ENCODE results near the gene SACS.
"Not testable (repeated sequence)": the region's sequence is repeated elsewhere in the genome, so short reads cannot be mapped to it uniquely, and the experiment has no call there.

SACS gene

DNA sequence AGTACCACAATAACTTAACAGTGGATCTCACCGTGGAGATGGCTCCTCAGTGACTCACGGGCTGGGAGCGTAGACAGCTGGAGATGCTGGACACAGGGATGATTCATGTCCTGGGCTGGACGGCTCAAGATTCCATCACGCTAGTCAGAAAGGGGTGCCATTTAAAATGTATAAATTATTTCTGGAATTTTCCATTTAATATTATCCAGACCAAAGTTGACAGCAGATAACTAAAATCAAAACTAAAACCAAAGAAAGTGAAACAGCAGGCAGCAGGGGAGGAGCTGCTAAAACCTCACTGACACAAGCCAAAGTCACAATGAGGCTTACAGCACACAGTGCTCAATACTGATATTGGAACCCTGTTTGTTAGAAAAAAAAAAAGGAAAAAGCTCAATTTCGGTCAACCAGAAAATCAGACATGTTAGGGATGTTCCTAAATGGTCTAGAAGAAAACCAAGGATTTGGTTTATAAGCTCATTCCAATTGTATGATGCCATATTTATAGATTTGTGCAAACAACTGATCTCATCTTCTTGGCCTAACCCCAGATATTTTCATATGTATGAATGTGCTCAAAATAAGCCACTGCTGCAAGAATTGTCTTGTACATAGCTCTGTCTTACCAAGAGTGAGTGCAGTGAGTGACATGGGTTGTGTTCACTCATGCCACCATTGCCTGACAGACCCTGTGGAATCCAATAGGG is 111.8 kb downstream of the SACS start:
- H3K27me3 ChIP-seq (ENCODE audit: control insufficient read depth, low read length) = 0 out of 2 replicates have a peak, but pooled peaks cover 3% of the 10 kb centered on the region
- no peaks in the 10 kb centered on the region for H3F3A ChIP-seq (ENCODE audit: control insufficient read depth, insufficient read depth)
- H3K36me3 ChIP-seq (ENCODE audit: control insufficient read depth, low read length) = no peaks in the 10 kb centered on the region
- no peaks in the 10 kb centered on the region for H3K9me3 ChIP-seq (ENCODE audit: control insufficient read depth, insufficient read depth, low read length)
- H3K27ac ChIP-seq (ENCODE audit: low read depth, low read length) = no peak overlapping the region
- H4K20me1 ChIP-seq (ENCODE audit: control insufficient read depth, insufficient read depth, low read depth, low read length) = no peaks in the 10 kb centered on the region
- no peaks in the 10 kb centered on the region for H3K79me2 ChIP-seq (ENCODE audit: control insufficient read depth, low read length)
- no peak overlapping the region for H3K4me2 ChIP-seq (ENCODE audit: low read length)
- no peaks in the 10 kb centered on the region for H3K4me1 ChIP-seq (ENCODE audit: control insufficient read depth, low read length)
- TF ChIP-seq, protein P1, sequence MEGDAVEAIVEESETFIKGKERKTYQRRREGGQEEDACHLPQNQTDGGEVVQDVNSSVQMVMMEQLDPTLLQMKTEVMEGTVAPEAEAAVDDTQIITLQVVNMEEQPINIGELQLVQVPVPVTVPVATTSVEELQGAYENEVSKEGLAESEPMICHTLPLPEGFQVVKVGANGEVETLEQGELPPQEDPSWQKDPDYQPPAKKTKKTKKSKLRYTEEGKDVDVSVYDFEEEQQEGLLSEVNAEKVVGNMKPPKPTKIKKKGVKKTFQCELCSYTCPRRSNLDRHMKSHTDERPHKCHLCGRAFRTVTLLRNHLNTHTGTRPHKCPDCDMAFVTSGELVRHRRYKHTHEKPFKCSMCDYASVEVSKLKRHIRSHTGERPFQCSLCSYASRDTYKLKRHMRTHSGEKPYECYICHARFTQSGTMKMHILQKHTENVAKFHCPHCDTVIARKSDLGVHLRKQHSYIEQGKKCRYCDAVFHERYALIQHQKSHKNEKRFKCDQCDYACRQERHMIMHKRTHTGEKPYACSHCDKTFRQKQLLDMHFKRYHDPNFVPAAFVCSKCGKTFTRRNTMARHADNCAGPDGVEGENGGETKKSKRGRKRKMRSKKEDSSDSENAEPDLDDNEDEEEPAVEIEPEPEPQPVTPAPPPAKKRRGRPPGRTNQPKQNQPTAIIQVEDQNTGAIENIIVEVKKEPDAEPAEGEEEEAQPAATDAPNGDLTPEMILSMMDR (IDR thresholded peaks at IDR 0.05; ENCODE audit: low read depth, low read length, poor library complexity, severe bottlenecking) = no peak
- H3K4me3 ChIP-seq (ENCODE audit: low read length) = no peak overlapping the region
- no peaks in the 10 kb centered on the region for H3K9me2 ChIP-seq (replicated peaks; ENCODE audit: control insufficient read depth, low read length)

DNA sequence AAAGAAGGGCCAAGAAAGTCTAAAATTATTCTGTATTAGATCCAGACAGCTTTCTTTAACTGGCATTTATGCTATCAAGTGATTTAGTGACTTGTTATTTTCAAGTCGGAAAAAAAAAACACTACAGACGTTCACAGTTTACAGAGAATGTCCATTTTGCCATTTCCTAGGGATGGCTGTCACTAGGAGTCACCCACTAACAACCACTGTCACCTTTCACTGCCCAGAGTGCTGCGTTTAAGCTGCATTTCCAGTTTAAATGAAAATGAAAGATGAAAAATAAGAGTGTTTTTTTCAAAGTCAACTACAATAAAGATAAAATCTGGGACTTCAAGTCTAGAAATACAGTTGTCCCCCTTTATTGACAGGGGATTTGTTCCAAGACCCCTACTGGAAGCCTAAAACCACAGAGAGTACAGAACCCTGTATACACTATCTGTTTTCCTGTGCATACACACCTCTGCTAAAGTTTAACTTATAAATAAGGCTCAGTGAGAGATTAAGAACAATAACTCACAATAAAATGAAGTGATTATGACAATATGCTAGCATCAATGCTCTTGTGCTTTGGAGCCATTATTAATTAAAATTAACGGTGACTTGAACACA is 112.5 kb downstream of the SACS start:
- no peak overlapping the region for H3K4me2 ChIP-seq (ENCODE audit: low read length)
- H3K27me3 ChIP-seq (ENCODE audit: control insufficient read depth, low read length) = 0 out of 2 replicates have a peak, but pooled peaks cover 3% of the 10 kb centered on the region
- H3F3A ChIP-seq (ENCODE audit: control insufficient read depth, insufficient read depth) = no peaks in the 10 kb centered on the region
- H3K4me1 ChIP-seq (ENCODE audit: control insufficient read depth, low read length) = no peaks in the 10 kb centered on the region
- no peak overlapping the region for H3K27ac ChIP-seq (ENCODE audit: low read depth, low read length)
- no peak for TF ChIP-seq EZH2phosphoT487 (IDR thresholded peaks at IDR 0.05; ENCODE audit: borderline replicate concordance, low read length)
- TF ChIP-seq, protein P1 (IDR thresholded peaks at IDR 0.05; ENCODE audit: low read depth, low read length, poor library complexity, severe bottlenecking) = no peak
- no peaks in the 10 kb centered on the region for H4K20me1 ChIP-seq (ENCODE audit: control insufficient read depth, insufficient read depth, low read depth, low read length)
- no peaks in the 10 kb centered on the region for H3K9me3 ChIP-seq (ENCODE audit: control insufficient read depth, insufficient read depth, low read length)
- no peaks in the 10 kb centered on the region for H3K9me2 ChIP-seq (replicated peaks; ENCODE audit: control insufficient read depth, low read length)
- no peaks in the 10 kb centered on the region for H3K36me3 ChIP-seq (ENCODE audit: control insufficient read depth, low read length)
- H3K4me3 ChIP-seq (ENCODE audit: low read length) = no peak overlapping the region
- H3K79me2 ChIP-seq (ENCODE audit: control insufficient read depth, low read length) = no peaks in the 10 kb centered on the region

DNA sequence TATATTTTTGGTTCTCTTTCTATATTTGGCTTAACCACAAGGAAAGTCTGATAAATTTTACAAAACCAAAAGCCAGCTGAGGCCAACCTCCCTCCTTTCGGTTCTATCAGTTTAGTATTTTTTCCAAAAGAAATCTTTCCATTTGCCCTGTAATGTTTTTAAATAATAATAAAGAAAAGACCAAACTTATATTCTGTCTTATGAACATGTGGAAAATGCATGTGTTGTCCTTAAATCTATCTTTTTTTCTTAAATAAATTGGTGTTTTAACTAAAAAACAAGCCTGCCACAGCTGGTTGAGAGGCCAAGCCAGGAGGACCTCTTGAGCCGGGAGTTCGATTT is 113.6 kb downstream of the SACS start:
- no peak overlapping the region for H3K4me2 ChIP-seq (ENCODE audit: low read length)

DNA sequence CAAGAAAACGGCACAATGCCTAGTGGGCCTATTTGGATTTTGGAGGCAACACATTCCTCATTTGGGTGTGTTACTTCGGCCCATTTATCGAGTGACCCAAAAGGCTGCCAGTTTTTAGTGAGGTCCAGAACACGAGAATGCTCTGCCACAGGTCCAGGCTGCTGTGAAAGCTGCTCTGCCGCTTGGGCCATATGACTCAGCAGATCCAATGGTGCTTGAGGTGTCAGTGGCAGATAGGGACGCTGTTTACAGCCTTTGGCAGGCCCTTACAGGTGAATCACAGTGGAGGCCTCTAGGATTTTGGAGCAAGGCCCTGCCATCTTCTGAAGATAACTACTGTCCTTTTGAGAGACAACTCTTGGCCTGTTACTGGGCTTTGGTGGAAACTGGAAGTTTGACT is 118.7 kb downstream of the SACS start:
- not testable (repeated sequence) for H3K4me1 ChIP-seq (ENCODE audit: control insufficient read depth, low read length); H3K27me3 ChIP-seq (ENCODE audit: control insufficient read depth, low read length); H3K9me2 ChIP-seq (replicated peaks; ENCODE audit: control insufficient read depth, low read length); H3K4me3 ChIP-seq (ENCODE audit: low read length); H3F3A ChIP-seq (ENCODE audit: control insufficient read depth, insufficient read depth); H3K9me3 ChIP-seq (ENCODE audit: control insufficient read depth, insufficient read depth, low read length); H4K20me1 ChIP-seq (ENCODE audit: control insufficient read depth, insufficient read depth, low read depth, low read length); H3K79me2 ChIP-seq (ENCODE audit: control insufficient read depth, low read length); H3K36me3 ChIP-seq (ENCODE audit: control insufficient read depth, low read length); H3K4me2 ChIP-seq (ENCODE audit: low read length); H3K27ac ChIP-seq (ENCODE audit: low read depth, low read length)

More for the DNA sequence above, 113.6 kb downstream of the SACS start:
- TF ChIP-seq, protein P1 (IDR thresholded peaks at IDR 0.05; ENCODE audit: low read depth, low read length, poor library complexity, severe bottlenecking) = no peak
- no peak for TF ChIP-seq EZH2phosphoT487 (IDR thresholded peaks at IDR 0.05; ENCODE audit: borderline replicate concordance, low read length)
- H3K4me3 ChIP-seq (ENCODE audit: low read length) = no peak overlapping the region
- no peak overlapping the region for H3K27ac ChIP-seq (ENCODE audit: low read depth, low read length)
- H3K9me2 ChIP-seq (replicated peaks; ENCODE audit: control insufficient read depth, low read length) = no peaks in the 10 kb centered on the region
- H3K4me1 ChIP-seq (ENCODE audit: control insufficient read depth, low read length) = no peaks in the 10 kb centered on the region
- no peaks in the 10 kb centered on the region for H3F3A ChIP-seq (ENCODE audit: control insufficient read depth, insufficient read depth)
- no peaks in the 10 kb centered on the region for H4K20me1 ChIP-seq (ENCODE audit: control insufficient read depth, insufficient read depth, low read depth, low read length)
- no peaks in the 10 kb centered on the region for H3K36me3 ChIP-seq (ENCODE audit: control insufficient read depth, low read length)
- 0 out of 2 replicates have a peak, but pooled peaks cover 3% of the 10 kb centered on the region for H3K27me3 ChIP-seq (ENCODE audit: control insufficient read depth, low read length)
- H3K9me3 ChIP-seq (ENCODE audit: control insufficient read depth, insufficient read depth, low read length) = no peaks in the 10 kb centered on the region
- no peaks in the 10 kb centered on the region for H3K79me2 ChIP-seq (ENCODE audit: control insufficient read depth, low read length)
